NOMO-1 treated with dmso at 0.1 percent for 144 hours (cell line): ENCODE results near the gene TAOK3.
"Not testable (repeated sequence)": the region's sequence is repeated elsewhere in the genome, so short reads cannot be mapped to it uniquely, and the experiment has no call there.

Source experiments
- DNase-seq: peaks from one replicate; lab custom pipeline; 2025; ENCODE audit not compliant: unreplicated experiment; lab: John Stamatoyannopoulos, UW

The TAOK3 gene

DNA sequence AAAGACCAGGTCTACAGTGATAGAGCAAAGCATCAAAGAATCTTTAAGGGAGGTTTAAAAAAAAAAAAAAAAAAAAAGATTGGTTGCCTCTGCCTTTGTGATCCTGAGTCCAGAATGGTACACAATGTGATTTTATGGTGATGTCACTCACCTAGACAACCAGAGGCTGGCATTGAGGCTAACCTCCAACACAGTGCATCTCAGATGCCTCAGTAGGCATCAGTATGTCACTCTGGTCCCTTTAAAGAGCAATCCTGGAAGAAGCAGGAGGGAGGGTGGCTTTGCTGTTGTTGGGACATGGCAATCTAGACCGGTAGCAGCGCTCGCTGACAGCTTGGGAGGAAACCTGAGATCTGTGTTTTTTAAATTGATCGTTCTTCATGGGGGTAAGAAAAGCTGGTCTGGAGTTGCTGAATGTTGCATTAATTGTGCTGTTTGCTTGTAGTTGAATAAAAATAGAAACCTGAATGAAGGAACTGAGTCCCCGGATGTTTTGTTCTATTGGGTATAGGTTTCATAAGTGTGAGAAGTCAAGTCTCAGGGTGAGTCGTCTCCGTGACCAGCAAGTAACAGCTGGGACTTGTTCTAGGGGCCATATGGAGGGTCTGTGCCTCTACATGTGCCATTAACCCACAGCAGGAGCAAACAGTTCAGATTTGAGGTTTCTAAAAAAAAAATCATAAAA is 227.5 kb downstream of the TAOK3 start:
- DNase-seq, result no peak

GRCh38 chr12:118144499-118144898 is 228.2 kb downstream of the TAOK3 start:
- DNase-seq, result no peak

GRCh38 chr12:118140825-118141224 is 231.9 kb downstream of the TAOK3 start:
- DNase-seq, result no peak

- no peak for DNase-seq
Measured at GRCh38 chr12:118137148-118137678, 235.5 kb downstream of the TAOK3 start.

- peak; percentile 21 for DNase-seq
Measured at GRCh38 chr12:118136559-118137003, 236.1 kb downstream of the TAOK3 start.

- peak; percentile 96 for DNase-seq
Measured at GRCh38 chr12:118135788-118136558, 236.7 kb downstream of the TAOK3 start, which contains the start of gene PEBP1. Gene PEBP1 (plus strand): TSS chr12:118136124. CDS start chr12:118136210, 86 bp downstream.

GRCh38 chr12:118129436-118129835 is 243.3 kb downstream of the TAOK3 start:
- not testable (repeated sequence) for DNase-seq

- DNase-seq, result no peak
Measured at GRCh38 chr12:118127867-118128266, 244.8 kb downstream of the TAOK3 start.

- DNase-seq, result no peak
Measured at GRCh38 chr12:118126119-118126757, 246.5 kb downstream of the TAOK3 start.

DNA sequence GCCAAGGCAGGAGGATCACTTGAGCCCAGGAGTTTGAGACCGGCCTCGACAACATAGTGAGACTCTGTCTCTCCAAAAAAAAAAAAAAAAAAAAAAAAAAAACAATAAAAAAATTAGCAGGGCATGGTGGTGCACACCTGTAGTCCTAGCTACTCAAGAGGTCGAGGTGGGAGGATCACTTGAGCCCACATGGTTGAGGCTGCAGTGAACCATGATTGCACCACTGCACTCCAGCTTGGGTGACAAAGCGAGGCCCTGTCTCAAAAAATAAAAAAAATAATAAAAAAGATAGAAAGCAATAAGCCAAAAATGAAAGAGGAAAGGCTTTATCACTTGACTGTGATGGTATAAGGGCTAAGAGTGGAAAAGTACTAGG is 247.0 kb downstream of the TAOK3 start:
- no peak for DNase-seq

DNA sequence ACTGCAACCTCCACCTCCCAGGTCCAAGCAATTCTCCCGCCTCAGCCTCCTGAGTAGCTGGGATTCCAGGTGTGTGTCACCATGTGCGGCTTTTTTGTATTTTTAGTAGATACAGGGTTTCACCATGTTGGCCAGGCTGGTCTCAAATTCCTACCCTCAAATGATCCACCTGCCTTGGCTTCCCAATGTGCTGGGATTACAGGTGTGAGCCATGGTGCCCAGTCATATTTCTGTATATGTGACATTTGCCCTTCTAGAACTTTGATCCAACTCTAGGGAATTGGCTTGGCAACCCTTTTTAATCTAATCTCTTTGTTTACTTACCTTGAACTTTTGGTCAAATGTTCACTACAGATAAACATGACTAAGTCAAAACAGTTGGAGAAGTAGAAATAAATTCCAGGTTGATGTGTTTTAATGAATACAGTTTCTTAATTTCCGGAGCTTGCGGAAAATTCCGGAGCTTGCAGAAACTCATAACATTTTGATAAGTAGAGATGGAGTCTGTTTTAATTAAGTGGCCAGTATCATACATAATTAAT is 248.3 kb downstream of the TAOK3 start:
- no peak for DNase-seq

DNA sequence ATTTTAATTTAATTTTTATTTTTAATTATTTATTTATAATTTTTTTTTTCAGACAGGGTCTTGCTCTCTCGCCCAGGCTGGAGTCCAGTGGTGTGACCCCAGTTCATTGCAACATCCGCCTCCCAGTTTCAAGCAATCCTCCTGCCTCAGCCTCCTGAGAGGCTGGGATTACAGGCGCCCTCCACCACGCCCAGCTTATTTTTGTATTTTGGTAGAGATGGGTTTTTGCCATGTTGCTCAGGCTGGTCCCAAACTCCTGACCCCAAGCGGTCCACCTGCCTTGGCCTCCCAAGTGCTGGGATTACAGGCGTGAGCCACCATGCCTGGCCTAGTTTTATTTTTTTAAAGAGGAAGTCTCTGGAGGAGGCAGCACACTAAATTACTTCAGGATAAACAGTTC is 250.4 kb downstream of the TAOK3 start:
- DNase-seq, result no peak

DNA sequence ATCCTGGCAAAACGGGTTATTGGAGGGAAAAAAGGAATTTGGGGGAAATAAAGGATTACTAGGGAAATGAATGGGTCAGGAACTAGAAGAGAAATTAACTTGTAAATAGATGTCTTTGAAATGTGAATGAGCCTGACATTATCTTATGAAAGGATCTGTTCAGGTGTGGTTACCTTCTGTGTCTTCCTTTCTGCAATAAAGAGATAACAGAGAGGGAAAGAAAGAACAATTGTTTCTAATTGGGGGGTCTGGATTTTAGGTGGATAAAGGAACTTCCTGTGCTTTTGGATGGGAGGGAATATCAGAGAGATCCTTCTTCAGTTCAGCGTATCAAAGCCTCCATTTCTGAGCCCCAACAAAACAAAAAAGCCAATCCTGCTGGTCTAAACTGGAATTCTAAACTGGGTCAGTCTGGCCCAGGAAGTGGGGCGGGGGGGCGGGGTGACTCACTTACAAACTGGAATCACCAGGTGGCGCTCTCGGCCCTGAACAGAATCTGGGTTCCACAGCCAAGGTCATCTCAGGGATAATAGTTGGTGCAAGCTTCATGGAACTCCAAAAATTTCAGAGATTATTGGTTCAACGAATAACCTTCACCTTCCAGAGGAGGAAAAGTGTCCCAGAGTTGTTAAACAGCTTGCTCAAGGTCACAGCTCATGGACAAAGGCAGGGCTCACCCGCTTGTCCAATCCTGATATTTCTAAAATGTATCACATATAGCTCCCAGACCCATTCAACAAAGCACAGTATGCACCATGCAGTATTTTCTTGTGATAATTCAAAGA is 251.9 kb downstream of the TAOK3 start:
- peak; percentile 22 for DNase-seq

DNA sequence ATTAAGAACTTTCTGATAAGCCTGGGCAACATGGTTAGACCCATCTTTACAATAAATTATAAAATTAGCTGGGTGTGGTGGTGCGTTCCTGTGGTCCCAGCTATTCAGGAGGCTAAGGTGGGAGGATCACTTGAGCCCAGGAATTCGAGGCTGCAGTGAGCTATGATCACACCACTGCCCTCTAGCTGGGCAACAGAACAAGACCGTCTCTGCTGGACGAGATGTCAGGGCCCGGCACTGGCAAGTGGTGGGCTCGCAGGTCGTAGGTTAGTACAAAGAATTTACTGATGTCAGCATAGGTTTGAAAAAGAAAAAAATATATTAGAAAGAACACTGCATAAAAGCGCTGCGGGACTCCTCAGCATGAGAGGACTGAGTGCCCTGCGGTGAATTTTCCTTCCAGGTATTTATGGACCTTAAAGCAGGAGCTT is 253.2 kb downstream of the TAOK3 start:
- no peak for DNase-seq

DNA sequence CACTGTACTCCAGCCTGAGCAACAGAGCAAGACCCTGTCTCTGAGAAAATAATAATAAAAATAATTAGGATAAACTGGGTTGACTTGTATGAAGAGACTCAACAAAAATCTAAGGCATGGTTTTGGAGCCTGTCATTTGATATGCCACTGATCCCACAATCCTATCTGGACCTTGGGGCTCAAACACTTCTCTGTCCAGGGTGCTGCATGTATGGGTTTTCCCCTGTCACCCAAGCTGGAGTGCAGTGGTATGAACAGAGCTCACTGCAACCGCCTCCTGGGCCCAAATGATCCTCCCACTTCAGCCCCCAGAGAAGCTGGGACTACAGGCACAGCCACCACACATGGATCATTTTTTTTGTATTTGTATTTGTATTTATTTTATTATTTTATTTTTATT is 263.6 kb downstream of the TAOK3 start:
- no peak for DNase-seq

DNA sequence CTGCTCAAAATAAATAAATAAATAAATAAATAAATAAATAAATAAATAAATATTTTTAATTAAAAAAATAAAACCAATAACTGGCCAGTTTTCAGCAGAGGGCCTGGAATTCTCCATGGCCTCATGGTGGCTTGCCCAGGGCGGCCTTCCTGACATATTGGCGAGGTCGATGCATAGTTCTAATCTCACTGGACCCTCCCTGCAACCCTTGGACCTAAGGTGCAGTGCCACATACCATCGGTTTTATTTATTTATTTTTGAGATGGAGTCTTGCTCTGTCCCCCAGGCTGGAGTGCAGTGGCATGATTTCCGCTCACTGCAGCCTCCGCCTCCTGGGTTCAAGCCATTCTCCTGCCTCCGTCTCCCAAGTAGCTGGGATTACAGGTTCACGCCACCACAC is 265.0 kb downstream of the TAOK3 start:
- DNase-seq, result no peak

DNA sequence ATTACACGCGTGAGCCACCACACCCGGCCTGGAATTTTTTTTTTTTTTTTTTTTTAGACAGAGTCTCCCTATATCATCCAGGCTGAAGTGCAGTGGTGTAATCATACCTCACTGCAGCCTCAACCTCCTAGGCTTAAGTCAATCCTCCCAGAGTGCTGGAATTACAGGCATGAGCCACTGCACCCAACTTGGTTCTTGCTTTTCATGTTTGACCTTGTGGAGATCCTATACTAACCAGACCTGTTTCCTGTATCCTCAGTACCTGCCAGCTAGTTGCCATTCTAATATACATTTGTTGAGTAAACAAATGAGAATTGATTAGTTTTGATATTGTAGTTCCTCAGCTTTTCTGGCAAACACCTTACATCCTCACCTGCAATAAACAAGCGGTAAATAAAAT is 265.7 kb downstream of the TAOK3 start:
- no peak for DNase-seq

DNA sequence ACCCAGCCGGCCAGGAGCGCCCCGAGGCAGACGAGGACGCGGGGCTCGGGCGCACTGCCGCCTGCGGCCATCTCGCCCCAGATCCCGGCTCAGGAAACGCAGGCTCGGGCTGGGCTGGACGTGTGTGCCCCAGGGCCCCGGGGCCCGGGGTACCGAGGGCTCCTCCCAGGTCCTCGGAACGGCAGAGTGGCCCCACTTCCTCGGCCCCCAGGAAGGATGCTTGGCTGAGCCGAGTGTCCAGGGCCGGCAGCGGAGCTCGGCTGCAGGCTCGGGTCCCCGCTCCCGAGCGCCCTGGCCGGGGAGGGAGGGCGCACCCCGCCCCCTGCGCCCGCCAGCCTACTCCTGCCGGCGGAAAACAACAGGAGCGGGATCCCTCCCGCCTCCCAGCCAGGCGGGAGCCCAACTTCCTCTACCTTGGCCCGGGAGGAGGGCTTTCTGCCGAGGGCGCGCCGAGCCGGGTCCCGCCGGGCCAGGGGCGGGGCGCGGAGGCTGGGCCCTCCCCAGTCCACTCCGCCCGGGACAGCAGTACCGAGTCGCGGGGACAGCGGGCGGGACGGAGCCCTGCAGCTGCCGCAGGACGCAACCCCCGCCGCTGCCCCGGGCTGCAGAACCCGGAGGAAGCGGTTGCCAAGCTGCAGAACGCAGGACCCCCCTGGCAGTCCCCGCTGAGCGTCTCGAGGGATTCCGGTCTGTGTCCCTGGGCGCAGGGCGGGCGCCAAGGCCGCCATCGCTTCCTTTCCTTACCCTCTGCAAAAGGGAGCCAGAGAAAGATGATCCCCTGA is 268.9 kb downstream of the TAOK3 start, which contains the start of gene VSIG10:
VSIG10 (minus strand) TSS at position 411 of the 782 bp plus-strand sequence; CDS start at position 71, 340 bp downstream.
- peak; percentile 6 for DNase-seq

DNA sequence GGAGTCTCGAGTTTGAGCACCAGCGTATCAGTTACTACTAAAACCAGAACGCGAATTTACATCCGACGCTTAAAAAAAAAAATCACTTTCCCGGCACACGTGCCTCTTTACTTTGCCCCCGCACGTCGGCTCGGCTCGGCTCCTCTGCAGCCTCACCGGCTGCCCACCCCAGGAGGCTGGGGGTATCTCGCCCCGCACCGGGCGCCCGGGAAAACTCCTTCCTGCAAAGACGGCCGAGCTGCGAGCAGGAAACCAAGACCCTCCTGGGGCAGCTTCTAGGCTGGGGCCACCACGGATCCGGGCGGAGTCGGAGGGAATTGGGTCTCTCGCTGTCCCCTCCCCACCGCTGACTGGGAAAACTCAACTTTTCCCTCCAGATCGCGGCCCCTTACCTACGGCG is 269.5 kb downstream of the TAOK3 start:
- DNase-seq, result no peak

DNA sequence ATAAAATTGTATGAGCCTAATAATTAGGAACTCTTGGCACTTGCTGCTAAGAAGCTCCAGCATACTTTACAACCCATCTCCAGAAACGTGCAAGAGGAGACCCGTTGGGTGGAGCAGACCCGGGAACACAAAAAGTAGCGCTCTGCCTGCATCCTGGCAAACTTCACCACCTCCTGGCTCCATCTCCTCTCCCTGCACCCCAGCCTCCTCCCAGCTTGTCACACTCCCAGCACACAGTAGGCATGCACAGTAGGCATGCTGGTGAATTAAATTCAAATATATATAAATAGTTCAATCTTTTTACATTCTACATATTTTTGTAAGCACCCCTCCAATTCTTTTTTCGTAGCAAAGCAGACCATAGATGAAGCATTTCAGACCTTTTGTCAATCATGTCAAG is 270.1 kb downstream of the TAOK3 start:
- no peak for DNase-seq
